Fibroblast of lung (primary cell): Measurements from ENCODE around the gene KCNK7. TPM values are rescaled to one million over a fixed set of nuclear protein-coding genes. Genes with fewer than 3 reads are reported as not detected.

Experiments
- DNase-seq, 2 donors: peaks; one replicate each; pipeline versions ENCODE4 v3.0.0 to v3.0.0-alpha.2; 2010; ENCODE audit warnings: low read depth in 2 of 2
- H2AFZ ChIP-seq: 2 replicates; pipeline ENCODE4 v1.5.1; 2012; ENCODE audit warnings: low read length, control low read depth, inconsistent platforms
- H3K27ac ChIP-seq: 2 replicates; pipeline ENCODE4 v1.5.1; 2011; ENCODE audit warnings: low read length, control low read depth; ENCODE audit not compliant: insufficient read depth
- H3K27me3 ChIP-seq: 2 replicates; pipeline ENCODE4 v1.5.1; 2011; ENCODE audit warnings: mild to moderate bottlenecking, low read length; ENCODE audit not compliant: control insufficient read depth, insufficient read depth
- H3K36me3 ChIP-seq: 2 replicates; pipeline ENCODE4 v1.5.1; 2011; ENCODE audit warnings: low read length; ENCODE audit not compliant: control insufficient read depth, insufficient read depth
- H3K4me1 ChIP-seq: 2 replicates; pipeline ENCODE4 v1.5.1; 2011; ENCODE audit warnings: low read length; ENCODE audit not compliant: control insufficient read depth, insufficient read depth; ENCODE audit errors: extremely low read depth
- H3K4me2 ChIP-seq: 2 replicates; pipeline ENCODE4 v1.5.1; 2011; ENCODE audit warnings: low read length, control low read depth; ENCODE audit not compliant: insufficient read depth; ENCODE audit errors: extremely low read depth
- H3K4me3 ChIP-seq, 4 experiments: fragments of 200-600 bp in 1 of 4; sonication (generic) in 1 of 4; replicated peaks in 1 of 4; 2 replicates each; pipeline ENCODE4 v1.5.1; 2011 to 2016; ENCODE audit warnings: low read length in 4 of 4, low read depth in 3 of 4, mild to moderate bottlenecking in 3 of 4, control low read depth in 2 of 4, inconsistent platforms in 1 of 4, mixed read lengths in 1 of 4; ENCODE audit not compliant: insufficient read depth in 1 of 4; ENCODE audit errors: control extremely low read depth in 1 of 4
- H3K79me2 ChIP-seq: 2 replicates; pipeline ENCODE4 v1.5.1; 2012; ENCODE audit warnings: mild to moderate bottlenecking, low read length, inconsistent platforms; ENCODE audit not compliant: control insufficient read depth, insufficient read depth
- H3K9ac ChIP-seq: 2 replicates; pipeline ENCODE4 v1.5.1; 2011; ENCODE audit warnings: mild to moderate bottlenecking, low read length, control low read depth; ENCODE audit not compliant: insufficient read depth
- H3K9me3 ChIP-seq: 2 replicates; pipeline ENCODE4 v1.5.1; 2012; ENCODE audit warnings: low read depth, low read length; ENCODE audit not compliant: control insufficient read depth, insufficient read depth
- H4K20me1 ChIP-seq: 2 replicates; pipeline ENCODE4 v1.5.1; 2011; ENCODE audit warnings: low read length; ENCODE audit not compliant: control insufficient read depth, insufficient read depth; ENCODE audit errors: extremely low read depth
- EZH2 ChIP-seq: IDR thresholded peaks from 2 replicates; pipeline ENCODE4 v1.5.1; 2012; ENCODE audit warnings: low read length, control low read depth, mild to moderate bottlenecking; ENCODE audit errors: missing control alignments
- polyA plus RNA-seq, 2 donors: library from polyadenylated mRNA; depleted of rRNA in 1 of 2; stranded (reverse) in 1 of 2; unstranded in 1 of 2; fragments of >200 nt; gene quantifications; 2 replicates each; pipeline ENCODE4 v1.2.1, GENCODE V29; 2011 to 2012; ENCODE audit warnings: missing spikeins in 1 of 2
- total RNA-seq: library from RNA; depleted of rRNA; stranded (reverse); fragments of >200 nt; gene quantifications from 2 replicates; pipeline ENCODE4 v1.2.1, GENCODE V29; 2014
- TF ChIP-seq, protein P1 (sequence below), 2 donors: IDR thresholded peaks in 1 of 2; conservative IDR thresholded peaks in 1 of 2; 1 replicate in 1 of 2; 2 replicates in 1 of 2; pipeline ENCODE4 v1.5.1; 2011 to 2012; ENCODE audit warnings: low read length in 2 of 2, control low read depth in 1 of 2, inconsistent platforms in 1 of 2, low read depth in 1 of 2, mild to moderate bottlenecking in 1 of 2

The KCNK7 gene
- total and polyA plus RNA-seq, 2 donors (not counting 1 experiment from before 2014, with no cell fraction given): not detected

DNA sequence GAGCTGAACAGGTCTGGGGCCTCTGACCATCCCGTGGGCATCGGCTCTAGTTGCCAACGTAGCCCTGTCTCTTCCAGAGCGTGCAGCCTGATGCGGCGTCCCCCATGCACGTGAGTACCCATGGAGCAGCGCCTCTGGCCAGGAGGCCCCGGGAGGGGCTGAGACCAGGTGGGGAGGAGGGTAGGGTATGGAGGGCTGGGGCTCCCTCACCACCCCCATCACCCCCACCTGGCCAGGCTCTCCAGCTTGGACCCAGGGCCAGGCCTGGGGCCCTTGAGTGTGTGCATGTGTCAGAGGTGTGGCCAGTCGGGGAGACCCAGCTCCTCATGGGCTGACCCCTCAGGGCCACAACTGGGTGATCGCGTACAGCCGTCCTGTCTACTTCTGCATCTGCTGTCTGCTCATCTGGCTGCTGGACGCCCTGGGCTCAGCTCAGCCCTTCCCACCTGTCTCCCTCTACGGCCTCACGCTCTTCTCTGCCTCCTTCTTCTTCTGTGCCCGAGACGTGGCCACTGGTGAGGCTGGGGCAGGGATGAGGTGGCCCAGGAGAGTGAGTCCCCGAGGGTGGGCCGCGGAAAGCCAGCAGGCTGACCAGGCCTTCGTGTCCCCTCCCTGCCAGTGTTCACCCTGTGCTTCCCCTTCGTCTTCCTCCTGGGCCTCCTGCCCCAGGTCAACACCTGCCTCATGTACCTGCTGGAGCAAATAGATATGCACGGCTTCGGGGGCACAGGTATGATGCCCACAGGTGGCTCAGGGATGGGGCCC, 28.4 kb upstream of the KCNK7 start:
- TF ChIP-seq EZH2: no peak
- TF ChIP-seq, protein P1, sequence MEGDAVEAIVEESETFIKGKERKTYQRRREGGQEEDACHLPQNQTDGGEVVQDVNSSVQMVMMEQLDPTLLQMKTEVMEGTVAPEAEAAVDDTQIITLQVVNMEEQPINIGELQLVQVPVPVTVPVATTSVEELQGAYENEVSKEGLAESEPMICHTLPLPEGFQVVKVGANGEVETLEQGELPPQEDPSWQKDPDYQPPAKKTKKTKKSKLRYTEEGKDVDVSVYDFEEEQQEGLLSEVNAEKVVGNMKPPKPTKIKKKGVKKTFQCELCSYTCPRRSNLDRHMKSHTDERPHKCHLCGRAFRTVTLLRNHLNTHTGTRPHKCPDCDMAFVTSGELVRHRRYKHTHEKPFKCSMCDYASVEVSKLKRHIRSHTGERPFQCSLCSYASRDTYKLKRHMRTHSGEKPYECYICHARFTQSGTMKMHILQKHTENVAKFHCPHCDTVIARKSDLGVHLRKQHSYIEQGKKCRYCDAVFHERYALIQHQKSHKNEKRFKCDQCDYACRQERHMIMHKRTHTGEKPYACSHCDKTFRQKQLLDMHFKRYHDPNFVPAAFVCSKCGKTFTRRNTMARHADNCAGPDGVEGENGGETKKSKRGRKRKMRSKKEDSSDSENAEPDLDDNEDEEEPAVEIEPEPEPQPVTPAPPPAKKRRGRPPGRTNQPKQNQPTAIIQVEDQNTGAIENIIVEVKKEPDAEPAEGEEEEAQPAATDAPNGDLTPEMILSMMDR (conservative IDR thresholded peaks at IDR 0.05 in 1 of 2, IDR thresholded peaks at IDR 0.05 in 1 of 2; ENCODE audit: low read depth in 1 of 2, low read length in 2 of 2): no peak
- Histone ChIP-seq H3K4me3 (no peak overlapping the region), H3K79me2 (peaks cover 1% of the 10 kb centered on the region), H3K9me3 (no peaks in the 10 kb centered on the region), H4K20me1 (no peaks in the 10 kb centered on the region), H3K4me1 (no peaks in the 10 kb centered on the region), H3K27ac (no peak overlapping the region), H2AFZ (no peak overlapping the region), H3K9ac (no peak overlapping the region), H3K27me3 (no peaks in the 10 kb centered on the region), H3K4me2 (no peak overlapping the region), H3K36me3 (peaks cover 38% of the 10 kb centered on the region)
- DNase-seq: no peak

DNA sequence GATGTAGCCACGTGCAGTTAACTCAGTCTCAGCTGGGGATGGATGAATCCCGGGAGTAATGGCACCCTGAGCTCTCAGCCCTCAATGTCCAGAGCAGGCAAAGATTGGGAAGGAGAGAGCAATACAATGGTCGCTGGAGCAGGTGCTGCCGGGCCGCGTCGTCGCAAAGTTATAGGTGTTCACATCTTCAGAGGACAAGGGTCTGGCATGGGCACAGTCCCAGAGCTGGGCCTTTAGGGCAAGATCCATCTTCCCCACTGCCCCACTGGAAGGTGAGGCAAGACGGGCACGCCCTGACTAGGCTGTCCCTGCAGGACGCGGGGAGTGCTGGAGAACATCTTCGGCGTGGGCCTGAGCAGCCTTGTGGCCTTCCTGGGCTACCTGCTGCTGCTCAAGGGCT, 27.6 kb upstream of the KCNK7 start:
- no peak for DNase-seq
- Histone ChIP-seq H3K4me2 (no peak overlapping the region), H4K20me1 (no peaks in the 10 kb centered on the region), H3K79me2 (peaks cover 2% of the 10 kb centered on the region), H3K27me3 (no peaks in the 10 kb centered on the region), H3K4me3 (no peak overlapping the region), H2AFZ (no peak overlapping the region), H3K9me3 (no peaks in the 10 kb centered on the region), H3K4me1 (no peaks in the 10 kb centered on the region), H3K36me3 (peaks cover 45% of the 10 kb centered on the region), H3K27ac (no peak overlapping the region), H3K9ac (no peak overlapping the region)
- TF ChIP-seq, protein P1 (conservative IDR thresholded peaks at IDR 0.05 in 1 of 2, IDR thresholded peaks at IDR 0.05 in 1 of 2; ENCODE audit: low read depth in 1 of 2, low read length in 2 of 2): no peak
- TF ChIP-seq EZH2: no peak

DNA sequence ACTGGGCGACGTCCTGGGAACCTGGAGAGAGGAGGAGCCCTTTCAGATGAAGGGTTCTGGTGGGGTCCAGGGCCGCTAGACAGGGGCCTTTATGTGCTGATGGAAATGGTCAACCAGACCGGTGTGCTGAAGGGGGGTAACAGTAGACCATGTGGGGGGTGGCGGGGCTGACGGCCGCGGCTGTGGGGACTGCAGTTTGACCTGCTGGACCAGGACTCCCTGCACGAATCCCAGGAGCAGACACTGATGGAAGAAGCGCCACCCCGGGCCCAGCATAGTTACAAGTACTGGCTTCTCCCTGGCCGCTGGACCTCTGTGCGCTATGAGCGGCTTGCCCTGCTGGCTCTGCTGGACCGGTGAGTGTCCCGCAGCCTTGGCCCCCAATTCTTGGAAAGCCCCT, 26.4 kb upstream of the KCNK7 start:
- Histone ChIP-seq H3K9ac (no peak overlapping the region), H3K4me2 (no peak overlapping the region), H3K9me3 (no peaks in the 10 kb centered on the region), H2AFZ (no peak overlapping the region), H3K27ac (no peak overlapping the region), H3K79me2 (peaks cover 11% of the 10 kb centered on the region), H3K4me1 (peaks cover under 1% of the 10 kb centered on the region), H4K20me1 (no peaks in the 10 kb centered on the region), H3K4me3 (no peak overlapping the region), H3K36me3 (peaks cover 48% of the 10 kb centered on the region), H3K27me3 (no peaks in the 10 kb centered on the region)
- no peak for TF ChIP-seq EZH2
- TF ChIP-seq, protein P1 (conservative IDR thresholded peaks at IDR 0.05 in 1 of 2, IDR thresholded peaks at IDR 0.05 in 1 of 2; ENCODE audit: low read depth in 1 of 2, low read length in 2 of 2): no peak
- no peak for DNase-seq
